Activated CD8-positive, alpha-beta memory T cell treated with anti-CD3 and anti-CD28 coated beads for 36 hours (primary cell): Measurements from ENCODE around the gene FRMD4A. TPM values are rescaled to one million over a fixed set of nuclear protein-coding genes. Genes with fewer than 3 reads are reported as not detected.
"Not testable (repeated sequence)": the region's sequence is repeated elsewhere in the genome, so short reads cannot be mapped to it uniquely, and the experiment has no call there.

Source experiments
- CTCF ChIA-PET: fragments of 350-600 bp; sonication (Branson Sonifier 250); formaldehyde crosslinking; loops from one replicate; lab custom pipeline; 2021; ENCODE audit warnings: antibody characterized with exemption; lab: Charles Lee
- POLR2A ChIA-PET: fragments of 350-600 bp; sonication (Branson Sonifier 250); formaldehyde crosslinking; loops from one replicate; lab custom pipeline; 2021; ENCODE audit warnings: antibody characterized with exemption; lab: Charles Lee
- total RNA-seq, 2 experiments: library from RNA; stranded (reverse); gene quantifications; one replicate each; pipeline ENCODE4 v1.2.3, GENCODE V29; 2021

FRMD4A gene
- total RNA-seq, 2 experiments from 2014 or later = 4.7 to 5.2 TPM

DNA sequence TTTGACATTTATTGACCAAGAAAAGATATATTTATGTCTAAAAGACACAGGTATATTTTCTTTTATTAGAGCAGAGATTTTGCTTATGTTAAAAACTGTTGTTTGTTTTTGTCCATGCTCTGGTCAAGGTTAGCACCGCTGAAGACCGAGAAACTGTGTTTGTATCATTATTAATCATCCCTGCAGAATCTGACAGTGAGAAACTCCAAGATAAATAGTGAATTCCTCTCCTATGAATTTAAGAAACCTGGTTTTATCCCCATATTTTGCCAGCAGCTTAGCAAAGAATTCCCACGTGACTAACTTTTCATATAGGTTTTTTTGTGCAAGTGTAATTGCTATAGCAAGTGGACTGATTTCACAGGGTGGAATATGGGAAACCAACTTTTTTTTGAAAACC, 77.6 kb downstream of the FRMD4A start:
- ChIA-PET POLR2A (no interaction called here), CTCF (no interaction called here)

DNA sequence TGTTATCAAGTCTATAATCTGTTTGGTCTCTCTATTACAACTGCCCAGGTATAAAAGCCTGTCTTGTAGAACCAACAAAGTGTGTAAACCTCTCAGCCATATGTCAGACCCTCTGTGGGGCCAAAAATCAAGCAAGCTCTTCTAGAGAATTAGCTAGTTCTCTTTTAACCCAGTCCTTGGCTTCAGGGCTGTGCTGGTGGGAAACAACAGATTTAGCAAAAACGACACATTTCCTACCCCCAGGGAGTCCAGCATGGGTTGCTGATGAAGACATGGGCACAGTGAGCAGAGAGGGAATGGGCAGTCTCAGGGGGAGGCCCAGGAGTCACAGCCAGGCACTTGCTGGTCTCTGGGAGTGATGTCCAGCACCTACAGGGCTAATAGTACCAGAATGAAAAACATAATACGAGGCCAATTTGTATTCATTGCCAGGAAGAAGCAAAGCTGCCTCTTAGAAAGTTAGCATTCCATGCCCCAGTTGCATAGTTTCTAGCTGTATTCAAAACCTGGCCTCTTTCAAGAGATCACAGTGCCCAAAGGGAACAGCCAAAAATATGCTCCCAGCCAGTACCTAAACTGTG, 80.1 kb downstream of the FRMD4A start:
- POLR2A ChIA-PET = no interaction called here

DNA sequence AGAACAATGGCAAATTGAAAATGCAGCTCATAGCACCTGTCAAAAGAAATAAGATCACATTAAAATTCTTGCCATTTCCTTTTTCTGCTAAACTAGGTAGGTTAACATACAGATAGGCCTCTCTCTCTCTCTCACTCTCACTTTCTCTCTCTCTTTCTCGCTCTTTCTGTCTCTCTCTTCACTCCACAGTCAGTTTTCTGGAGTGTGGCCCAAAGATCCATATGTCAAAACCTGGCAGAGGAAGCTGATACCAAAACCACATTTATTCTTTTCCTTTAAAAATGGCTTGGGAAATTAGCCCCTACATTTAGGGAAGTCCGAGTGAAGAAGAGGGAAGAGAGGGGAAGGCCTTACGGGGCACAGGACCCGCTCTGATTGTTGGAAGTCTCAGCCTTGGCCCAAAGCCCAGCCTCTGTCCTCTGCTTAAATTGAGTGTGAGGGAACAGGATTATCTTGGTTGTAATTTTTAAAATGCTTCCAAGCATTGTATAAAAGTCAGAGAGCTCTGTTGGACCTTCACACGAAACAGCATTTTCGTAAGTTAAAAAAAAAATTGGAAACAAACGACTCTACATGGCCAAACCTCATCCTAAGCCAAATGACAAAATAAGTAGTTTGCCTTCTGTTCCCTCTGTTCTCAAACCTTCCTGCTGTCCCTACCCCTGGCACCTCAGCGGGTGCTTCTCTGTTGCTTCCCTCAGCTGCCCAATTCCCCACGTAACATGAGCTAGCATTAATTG, 83.2 kb downstream of the FRMD4A start:
- CTCF ChIA-PET = no interaction called here
- POLR2A ChIA-PET = no interaction called here

More for the DNA sequence above, 80.1 kb downstream of the FRMD4A start:
- CTCF ChIA-PET = no interaction called here

- POLR2A ChIA-PET = no interaction called here
Measured at GRCh38 chr10:14244801-14245211, 85.9 kb downstream of the FRMD4A start.

GRCh38 chr10:14244147-14244546, 86.6 kb downstream of the FRMD4A start:
- ChIA-PET CTCF (no interaction called here), POLR2A (no interaction called here)

More at GRCh38 chr10:14244801-14245211, 85.9 kb downstream of the FRMD4A start:
- CTCF ChIA-PET = no interaction called here

DNA sequence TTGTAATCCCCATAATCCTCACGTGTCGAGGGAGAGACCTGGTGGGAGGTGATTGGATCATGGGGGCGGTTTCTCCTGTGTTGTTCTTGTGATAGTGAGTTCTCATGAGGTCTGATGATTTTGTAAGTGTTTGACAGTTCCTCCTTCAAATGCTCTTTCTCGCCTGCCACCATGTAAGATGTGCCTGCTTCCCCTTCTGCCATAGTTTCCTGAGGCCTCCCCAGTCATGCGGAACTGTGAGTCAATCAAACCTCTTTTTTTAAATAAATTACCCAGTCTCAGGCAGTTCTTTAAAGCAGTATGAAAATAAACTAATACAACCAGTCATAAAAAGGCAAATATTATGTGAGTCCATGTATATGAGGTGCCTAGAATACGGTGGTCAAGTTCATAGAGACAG, 87.5 kb downstream of the FRMD4A start:
- ChIA-PET POLR2A (no interaction called here), CTCF (no interaction called here)

DNA sequence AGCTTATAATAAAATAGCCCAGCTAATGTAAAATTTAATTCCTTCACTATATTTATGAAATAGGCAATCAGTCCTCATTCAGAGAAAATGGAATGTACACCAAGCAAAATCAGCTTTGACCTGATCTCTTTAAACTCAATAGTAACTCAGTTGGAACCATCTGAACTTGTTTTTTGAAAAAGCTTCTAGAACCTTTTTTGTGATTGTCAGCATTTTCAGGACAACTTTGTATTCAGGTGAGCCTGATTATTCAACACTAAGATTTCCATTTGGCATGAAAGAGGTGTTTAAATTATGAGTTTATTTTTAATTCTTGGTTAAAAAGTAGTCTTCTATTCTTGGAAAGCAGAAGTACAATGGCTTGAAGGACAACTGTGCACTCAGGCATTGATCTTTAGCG, 89.5 kb downstream of the FRMD4A start:
- ChIA-PET CTCF (no interaction called here), POLR2A (no interaction called here)

DNA sequence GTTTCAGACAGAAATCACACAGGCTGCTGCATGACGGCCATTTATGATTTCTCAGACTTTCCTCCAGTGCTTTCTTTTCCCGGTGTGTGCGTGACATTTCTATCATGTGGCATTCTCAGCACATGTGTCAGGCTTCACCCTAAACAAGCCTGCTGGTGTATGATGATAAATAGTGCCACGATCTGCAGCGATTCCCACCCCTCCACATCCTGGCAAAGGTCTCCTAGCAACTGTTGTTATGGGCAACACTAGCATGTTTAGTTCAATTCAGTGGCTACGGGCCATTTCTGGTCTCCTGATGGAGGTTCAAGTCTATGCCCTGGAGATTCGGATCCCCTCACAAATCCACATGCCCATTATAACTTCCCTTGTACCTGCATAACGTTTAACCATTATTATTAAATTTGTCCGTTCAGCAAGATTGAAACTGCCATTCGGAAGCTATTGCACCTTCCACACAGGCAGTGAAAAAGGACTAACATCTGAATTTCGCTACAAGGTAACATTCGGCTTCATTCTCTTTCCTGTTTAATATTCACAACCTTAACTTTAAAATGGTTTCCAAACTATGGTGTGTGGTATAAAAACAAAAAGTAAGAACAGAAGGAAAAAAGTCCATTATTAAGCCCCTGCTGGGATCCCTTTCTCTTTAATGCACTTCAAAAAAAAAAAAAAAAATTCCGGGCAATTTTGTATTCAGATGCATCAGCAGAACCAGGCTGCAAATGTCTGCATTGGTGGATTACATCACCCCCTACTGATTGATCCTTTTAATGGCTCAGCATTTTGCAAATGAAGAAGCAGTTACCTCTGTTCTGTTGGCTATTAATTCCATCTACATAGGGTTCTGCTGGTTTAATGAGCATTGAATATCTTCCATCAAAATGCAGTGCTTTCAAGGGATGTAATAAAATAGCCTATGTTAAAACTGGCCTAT, 90.2 kb downstream of the FRMD4A start:
- CTCF ChIA-PET = no interaction called here

GRCh38 chr10:14238659-14239058, 92.1 kb downstream of the FRMD4A start:
- CTCF ChIA-PET = interaction anchor here (0.6 kb wide), 1 partner anchor 409 kb away, joined by 3 read pairs; no protein-coding TSS in a partner anchor
- POLR2A ChIA-PET = not testable (repeated sequence)

More for the DNA sequence above, 90.2 kb downstream of the FRMD4A start:
- POLR2A ChIA-PET = no interaction called here

GRCh38 chr10:14236341-14236740, 94.4 kb downstream of the FRMD4A start:
- CTCF ChIA-PET = no interaction called here
- POLR2A ChIA-PET = no interaction called here

DNA sequence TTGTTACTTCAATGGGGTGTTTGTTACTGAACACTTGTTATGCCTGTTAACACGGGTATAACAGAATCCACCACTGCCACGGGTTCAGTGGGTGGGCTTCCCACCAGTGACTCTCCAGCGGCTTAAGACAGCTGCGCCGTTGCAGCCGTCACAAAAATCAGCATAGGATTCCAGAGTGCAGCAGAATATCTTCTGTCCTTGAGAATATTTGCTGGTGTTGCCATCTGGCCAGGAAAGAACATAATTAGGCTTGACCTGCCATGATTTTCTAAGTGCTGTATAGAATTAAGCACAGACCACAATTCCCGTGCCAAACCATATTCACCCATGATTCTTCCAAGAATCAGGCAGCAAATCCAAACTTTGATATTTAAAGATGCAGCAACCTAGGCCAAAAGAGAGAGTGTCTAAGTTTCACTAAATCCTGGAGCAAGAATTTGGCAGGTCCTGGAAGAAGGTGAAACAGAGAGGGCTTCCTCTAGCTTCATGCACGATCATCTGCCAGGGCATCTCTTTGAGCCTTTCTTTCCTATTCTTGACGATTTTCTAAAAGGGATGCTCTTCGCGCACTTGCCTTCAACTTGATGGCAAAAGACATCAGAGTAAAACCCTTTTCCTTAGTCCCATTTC, 95.0 kb downstream of the FRMD4A start:
- POLR2A ChIA-PET = no interaction called here
- CTCF ChIA-PET = no interaction called here

DNA sequence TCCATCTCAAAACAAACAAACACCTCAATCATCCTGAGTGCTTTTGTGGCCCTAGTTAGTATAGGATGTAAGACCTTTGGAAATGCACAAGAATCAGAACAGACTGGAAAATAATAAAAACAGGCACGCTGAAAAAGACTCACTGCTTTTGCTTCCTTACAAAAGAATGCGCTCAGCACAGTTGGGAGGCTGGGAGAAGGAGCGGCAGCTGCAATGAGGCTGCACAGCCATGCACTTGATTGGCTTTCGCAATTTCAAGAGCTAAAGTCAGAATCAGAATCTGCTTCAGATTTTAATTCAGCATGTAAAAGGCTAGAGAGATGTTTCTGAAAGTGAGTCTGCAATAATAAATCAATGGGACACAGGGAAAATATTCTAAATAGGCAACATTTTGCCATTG, 97.2 kb downstream of the FRMD4A start:
- ChIA-PET CTCF (no interaction called here), POLR2A (no interaction called here)

- POLR2A ChIA-PET, CTCF ChIA-PET: not testable (repeated sequence)
Measured at GRCh38 chr10:14228798-14229197, 101.9 kb downstream of the FRMD4A start.

DNA sequence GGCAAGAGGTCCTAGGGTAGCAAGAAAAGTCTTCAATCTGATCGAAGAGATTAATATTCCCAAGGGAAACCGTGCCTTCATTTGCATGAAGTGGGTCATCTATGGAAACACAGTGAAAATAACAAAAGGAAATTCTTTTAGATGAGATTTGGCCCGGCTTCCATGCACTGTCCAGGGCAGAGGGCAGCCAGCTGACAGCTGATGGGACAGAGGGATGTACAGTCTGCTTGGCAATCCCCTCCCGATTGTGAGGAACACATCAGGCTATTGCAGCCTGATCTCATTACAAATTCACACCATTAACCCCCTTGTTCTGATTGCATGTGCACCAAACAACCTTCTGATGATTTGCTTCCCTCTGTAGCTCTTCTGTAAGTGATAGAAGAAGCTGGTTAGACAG, 105.3 kb downstream of the FRMD4A start:
- ChIA-PET POLR2A (no interaction called here), CTCF (no interaction called here)

- ChIA-PET POLR2A (no interaction called here), CTCF (no interaction called here)
Measured at GRCh38 chr10:14220026-14220425, 110.7 kb downstream of the FRMD4A start.

GRCh38 chr10:14219411-14219810, 111.3 kb downstream of the FRMD4A start:
- POLR2A ChIA-PET = no interaction called here
- CTCF ChIA-PET = no interaction called here

GRCh38 chr10:14215641-14216040, 115.1 kb downstream of the FRMD4A start:
- POLR2A ChIA-PET = no interaction called here
- CTCF ChIA-PET = no interaction called here

- CTCF ChIA-PET, POLR2A ChIA-PET: not testable (repeated sequence)
Measured at GRCh38 chr10:14213703-14214102, 117.0 kb downstream of the FRMD4A start.

DNA sequence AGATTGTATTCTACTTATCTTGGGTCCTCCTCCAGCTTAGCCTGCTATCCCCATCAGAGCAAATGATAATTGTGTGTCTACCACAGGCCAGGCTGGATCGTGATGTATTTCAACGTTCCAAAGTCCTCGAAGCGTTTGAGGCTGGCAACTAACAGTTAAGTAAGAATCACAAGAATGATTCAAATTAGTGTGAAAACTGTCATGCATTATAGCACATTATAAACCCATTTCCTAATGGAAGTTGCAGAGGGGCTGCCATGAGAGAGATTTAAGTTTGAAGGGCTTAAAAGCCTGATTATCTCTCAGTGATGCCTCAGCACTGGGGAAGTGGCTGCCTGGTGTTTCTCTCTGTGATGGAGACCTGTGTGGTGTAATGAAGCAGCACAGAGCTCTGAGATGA, 119.1 kb downstream of the FRMD4A start:
- ChIA-PET CTCF (no interaction called here), POLR2A (no interaction called here)

DNA sequence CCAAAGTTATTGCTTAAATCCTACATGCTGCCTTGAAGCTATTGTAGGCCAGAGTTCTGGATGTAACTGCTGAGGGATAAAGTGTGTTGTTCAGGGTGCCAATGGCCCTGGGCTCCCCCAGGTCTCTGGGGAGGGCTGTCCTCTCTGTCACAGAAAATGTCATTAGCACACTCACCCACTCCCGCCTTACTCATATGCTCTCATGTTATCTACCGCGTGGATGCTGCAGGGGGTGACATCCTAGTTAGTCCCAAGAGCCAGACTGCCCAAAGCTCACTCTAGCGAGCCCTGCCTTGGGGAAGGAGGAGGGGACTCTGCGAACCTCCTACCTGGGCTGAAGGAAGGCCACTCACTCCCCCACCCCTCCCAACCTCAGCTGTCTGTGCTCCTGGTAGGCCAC, 122.5 kb downstream of the FRMD4A start:
- ChIA-PET POLR2A (no interaction called here), CTCF (interaction anchor here (0.6 kb wide), 1 partner anchor 131 kb away, joined by 3 read pairs; no protein-coding TSS in a partner anchor)
